Measurements from ENCODE around the gene KCNK6.
"Not testable (repeated sequence)": the region's sequence is repeated elsewhere in the genome, so short reads cannot be mapped to it uniquely, and the experiment has no call there.

The KCNK6 gene

GRCh38 chr19:38324431-38324830 is 4.8 kb downstream of the KCNK6 start:
- no peak for DNase-seq

GRCh38 chr19:38326591-38326990 is 6.9 kb downstream of the KCNK6 start:
- no peak for DNase-seq

- no peak for DNase-seq
These were observed 10.0 kb downstream of the KCNK6 start for GRCh38 chr19:38329651-38330050.

- no peak for DNase-seq
These were observed 12.1 kb downstream of the KCNK6 start for GRCh38 chr19:38331728-38332127.

GRCh38 chr19:38333245-38333644 is 13.6 kb downstream of the KCNK6 start:
- DNase-seq, result no peak

- DNase-seq, result peak; percentile 97
These were observed 16.4 kb downstream of the KCNK6 start for GRCh38 chr19:38335949-38336637.

- DNase-seq, result peak; percentile 93
These were observed 17.2 kb downstream of the KCNK6 start for GRCh38 chr19:38336638-38337359.

- DNase-seq, result no peak
These were observed 17.7 kb downstream of the KCNK6 start for GRCh38 chr19:38337360-38337653.

- not testable (repeated sequence) for DNase-seq
These were observed 19.4 kb downstream of the KCNK6 start for GRCh38 chr19:38339011-38339410.

GRCh38 chr19:38340927-38341326 is 21.3 kb downstream of the KCNK6 start:
- DNase-seq, result no peak

GRCh38 chr19:38346837-38347236 is 27.2 kb downstream of the KCNK6 start:
- no peak for DNase-seq

- DNase-seq, result no peak
These were observed 31.2 kb downstream of the KCNK6 start for GRCh38 chr19:38350883-38351282.

- no peak for DNase-seq
These were observed 32.3 kb downstream of the KCNK6 start for GRCh38 chr19:38351865-38352395.

- no peak for DNase-seq
These were observed 33.0 kb downstream of the KCNK6 start for GRCh38 chr19:38352611-38353010.

GRCh38 chr19:38355728-38356725 is 36.4 kb downstream of the KCNK6 start:
- DNase-seq, result no peak

GRCh38 chr19:38358071-38358470 is 38.4 kb downstream of the KCNK6 start:
- DNase-seq, result no peak

GRCh38 chr19:38359242-38360021 is 39.8 kb downstream of the KCNK6 start:
- DNase-seq, result no peak

GRCh38 chr19:38360351-38360750 is 40.7 kb downstream of the KCNK6 start:
- DNase-seq, result no peak

GRCh38 chr19:38360839-38361631 is 41.4 kb downstream of the KCNK6 start:
- DNase-seq, result no peak

- DNase-seq, result peak; percentile 86
These were observed 42.0 kb downstream of the KCNK6 start for GRCh38 chr19:38361633-38362075.

All from right hindlimb (tissue), 1 donor.